HG03103 (cell line): Measurements from ENCODE around the gene CHST3.
"Not testable (repeated sequence)": the region's sequence is repeated elsewhere in the genome, so short reads cannot be mapped to it uniquely, and the experiment has no call there.

Source experiments
- ATAC-seq: cut with Tn5 transposase; IDR thresholded peaks from one replicate; pipeline ENCODE4 v1.9.1; 2021; ENCODE audit warnings: low read depth; ENCODE audit not compliant: unreplicated experiment

CHST3 gene

DNA sequence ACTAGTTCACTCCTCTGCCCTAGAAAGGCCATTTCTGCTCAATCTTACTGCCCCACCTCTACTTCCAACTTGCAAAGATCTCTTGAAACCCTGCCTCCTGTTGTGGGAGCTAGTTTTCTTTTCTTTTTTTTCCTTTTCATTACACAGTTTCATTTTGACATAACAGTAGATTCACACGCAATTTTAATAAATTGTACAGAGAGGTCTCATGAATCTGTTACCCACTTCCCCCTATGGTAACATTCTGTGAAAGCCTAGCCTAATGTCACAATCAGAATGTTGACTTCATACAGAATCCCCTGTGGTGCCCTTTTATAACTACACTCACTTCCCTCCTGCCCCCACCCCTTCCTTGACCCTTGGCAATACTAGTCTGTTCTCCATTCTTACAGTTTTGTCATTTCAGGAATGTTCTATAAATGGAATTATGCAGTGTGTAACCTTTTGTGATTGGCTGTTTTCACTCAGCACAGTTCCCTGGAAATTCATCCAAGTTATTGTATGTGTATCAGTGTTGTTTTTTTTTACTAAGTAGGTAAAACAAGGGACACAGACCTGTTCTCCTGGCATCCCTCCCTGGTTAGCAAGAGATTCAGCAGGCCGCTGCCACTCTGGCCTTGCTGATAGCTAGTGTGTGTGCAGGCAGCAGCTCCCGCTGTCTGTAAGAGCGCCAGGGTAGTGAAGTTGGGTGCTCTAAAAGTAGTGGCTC, 21.5 kb downstream of the CHST3 start:
- ATAC-seq: no peak

DNA sequence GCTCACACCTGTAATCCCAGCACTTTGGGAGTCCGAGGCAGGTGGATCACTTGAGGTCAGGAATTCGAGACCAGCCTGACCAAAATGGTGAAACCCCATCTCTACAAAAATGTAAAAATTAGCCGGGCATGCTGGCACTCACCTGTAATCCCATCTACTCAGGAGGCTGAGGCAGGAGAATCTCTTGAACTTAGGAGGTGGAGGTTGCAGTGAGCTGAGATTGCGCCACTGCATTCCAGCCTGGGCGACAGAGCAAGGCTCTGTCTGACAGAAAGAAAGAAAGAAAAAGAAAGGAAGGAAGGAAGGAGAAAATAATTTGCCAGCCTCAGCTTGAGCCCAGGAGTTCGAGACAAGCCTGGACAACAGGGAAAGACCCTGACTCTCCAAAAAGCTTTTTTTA, 24.7 kb downstream of the CHST3 start:
- ATAC-seq: not testable (repeated sequence)

DNA sequence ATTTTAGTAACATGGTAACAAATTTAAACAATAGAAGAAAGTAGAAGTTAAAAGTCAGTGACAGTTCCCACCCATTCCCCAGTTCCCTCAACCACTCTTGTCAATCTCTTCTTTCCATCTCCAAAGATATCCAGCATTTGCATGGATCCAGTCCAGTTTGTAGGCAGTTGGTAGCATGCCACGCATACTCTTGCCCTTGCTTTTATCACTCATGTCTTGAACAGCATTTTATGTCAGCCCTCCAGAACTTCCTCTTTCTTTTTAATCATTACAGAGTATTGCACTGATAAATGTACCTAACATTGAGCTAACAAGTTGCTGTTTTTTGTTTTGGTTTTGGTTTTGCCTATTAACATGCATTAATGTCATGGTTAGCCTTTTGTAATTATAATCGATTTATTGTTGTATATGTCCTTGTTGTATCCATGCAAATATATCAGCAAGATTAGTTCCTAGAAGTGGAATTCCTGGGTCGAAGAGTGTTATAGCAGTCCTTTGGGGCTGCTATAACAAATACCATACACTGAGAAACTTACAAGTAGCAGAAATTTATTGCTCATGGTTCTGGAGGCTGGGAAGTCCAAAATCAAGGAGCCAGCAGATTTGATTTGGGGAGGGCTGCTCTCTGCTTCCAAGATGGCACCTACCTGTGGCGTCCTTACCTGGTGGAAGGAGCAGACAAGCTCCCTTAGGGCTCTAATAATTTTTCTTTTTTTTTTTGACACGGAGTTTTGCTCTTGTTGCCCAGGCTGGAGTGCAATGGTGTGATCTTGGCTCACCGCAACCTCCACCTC, 25.7 kb downstream of the CHST3 start:
- no peak for ATAC-seq

DNA sequence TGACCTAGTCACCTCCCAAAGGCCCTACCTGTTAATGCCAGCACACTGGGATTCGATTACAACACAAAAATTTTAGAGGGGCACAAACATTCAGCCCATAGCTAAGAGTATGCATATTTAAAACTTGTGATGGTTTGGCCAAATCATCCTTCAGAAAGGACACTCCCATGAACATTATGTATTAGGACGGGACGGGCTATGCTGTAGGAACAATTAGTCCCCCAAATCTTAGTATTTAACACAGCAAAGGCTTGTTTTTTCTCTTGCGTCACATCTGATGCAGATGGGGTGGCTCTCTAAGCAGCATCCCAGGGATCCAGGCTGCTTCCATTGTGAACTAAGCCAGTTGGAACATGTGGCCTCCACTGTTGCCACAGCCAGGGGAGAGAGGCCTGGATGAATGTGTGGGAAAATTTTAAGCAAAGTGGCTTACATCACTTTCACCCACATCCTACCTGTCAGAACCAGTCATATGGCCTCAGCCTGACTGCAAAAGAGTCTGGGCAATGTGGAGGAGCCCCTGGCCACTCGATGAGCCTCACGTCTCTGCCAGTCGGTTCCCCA, 26.6 kb downstream of the CHST3 start:
- no peak for ATAC-seq

DNA sequence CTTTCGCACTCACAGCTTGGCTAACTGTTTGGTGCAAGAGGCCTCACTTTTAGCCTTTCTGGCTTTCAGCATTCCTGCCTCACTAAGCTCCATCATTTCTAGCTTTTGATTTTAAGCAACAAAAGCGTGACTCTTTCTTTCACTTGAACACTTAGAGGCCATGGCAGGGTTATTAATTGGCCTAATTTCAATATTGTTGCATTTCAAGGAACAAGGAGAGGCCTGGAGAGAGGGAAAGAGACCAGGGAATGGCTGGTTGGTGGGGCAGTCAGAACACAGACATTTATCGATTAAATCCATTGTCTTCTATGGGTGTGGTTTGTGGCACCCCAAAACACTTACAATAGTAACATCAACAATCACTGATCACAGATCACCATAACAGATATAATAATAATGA, 31.3 kb downstream of the CHST3 start:
- ATAC-seq: no peak

DNA sequence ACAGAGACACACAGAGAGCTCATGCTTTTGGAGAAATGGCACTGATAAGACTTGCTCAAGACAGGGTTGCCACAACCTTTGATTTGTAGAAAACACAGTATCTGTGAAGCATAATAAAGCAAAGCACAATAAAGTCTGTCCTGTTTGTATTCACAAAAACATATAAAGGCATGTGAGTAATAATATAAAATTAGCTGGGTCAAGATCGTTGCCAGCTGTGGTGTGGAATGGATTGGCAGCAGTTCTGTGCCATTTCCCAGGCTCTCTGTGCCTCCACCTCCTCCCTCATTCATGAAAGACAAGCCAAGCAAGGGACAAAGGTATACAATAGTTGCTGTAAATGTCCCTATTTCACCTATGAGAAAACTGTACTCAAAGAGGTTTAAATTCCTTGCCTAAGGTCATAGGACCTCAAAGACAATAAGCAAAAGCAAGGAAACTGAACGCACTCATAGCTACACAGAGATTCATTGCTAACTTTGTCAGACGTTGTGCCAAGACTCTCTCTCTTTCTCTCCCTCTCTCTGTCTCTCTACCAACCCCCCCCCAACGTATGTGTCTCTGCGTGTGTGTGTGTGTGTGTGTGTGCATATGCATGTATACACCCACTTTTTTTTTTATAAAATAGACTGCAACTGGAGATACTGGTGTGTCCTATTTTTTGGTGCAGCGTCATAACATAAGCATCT, 31.8 kb downstream of the CHST3 start:
- no peak for ATAC-seq

DNA sequence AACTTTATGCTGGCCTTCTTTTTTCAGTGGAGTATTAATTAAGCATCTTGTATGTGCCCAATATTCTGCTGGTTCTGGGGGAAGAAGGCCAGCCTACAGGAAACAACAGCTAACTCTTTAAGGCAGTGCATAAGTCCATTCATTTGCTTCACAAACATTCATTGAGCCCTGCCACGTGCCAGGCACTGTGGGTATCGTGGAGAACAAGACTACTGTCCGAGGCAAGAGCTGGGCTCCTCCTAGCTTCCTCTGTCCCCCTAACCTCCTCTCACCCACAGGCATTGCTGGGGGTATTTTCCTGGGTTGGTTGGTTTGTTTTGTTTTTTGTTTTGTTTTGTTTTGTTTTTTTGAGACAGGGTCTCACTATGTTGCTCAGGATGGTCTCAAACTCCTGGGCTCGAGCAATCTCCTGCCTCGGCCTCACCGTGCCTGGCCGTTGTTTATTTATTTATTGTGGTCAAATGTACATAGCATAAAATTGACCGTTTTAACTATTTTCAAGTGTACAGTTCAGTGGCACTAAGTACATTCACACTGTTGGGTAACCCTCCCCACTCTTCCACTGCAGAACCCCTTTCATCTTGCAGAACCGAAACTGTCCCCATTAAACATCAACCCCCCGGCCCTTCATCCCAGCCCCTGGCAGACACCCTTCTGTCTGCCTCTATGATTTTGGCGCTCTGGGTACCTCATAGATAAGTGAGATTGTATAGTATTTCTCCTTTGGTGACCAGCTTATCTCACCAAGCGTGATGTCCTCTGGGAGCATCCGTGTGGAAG, 32.6 kb downstream of the CHST3 start:
- ATAC-seq: no peak

DNA sequence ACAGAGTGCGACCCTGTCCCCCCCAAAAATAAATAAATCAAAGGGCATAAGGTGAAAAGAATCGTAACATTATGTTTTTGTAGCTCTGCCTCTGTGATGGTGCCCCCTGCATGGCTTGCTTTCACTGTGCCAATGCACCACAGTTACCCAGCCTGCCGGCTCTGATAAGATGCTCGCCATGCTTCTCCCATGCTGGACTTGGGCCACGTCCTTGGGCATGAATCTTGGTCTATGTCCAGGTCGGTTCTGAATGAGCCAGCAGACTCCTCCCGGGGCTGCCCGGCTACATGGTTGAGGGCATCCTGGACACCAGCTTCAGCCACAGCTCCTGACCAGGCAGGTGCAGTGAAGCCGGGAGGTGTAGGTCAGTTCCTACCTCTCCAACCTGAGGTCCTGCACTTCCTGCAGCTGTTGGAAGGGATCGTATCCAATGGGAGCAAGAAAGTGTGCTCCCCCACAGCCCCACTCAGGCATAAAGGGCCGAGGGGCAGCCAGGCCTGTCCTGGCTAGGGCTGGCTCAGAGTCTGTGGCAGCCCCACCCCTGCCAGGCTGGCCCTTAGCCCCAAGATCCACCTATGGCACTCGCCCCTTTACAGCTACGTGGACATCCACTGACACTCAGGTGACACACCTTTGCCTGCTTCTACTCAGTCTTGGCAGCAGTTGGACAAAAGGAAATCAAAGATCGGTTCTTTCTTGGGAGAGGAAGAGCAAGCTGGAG, 34.1 kb downstream of the CHST3 start:
- ATAC-seq: no peak

DNA sequence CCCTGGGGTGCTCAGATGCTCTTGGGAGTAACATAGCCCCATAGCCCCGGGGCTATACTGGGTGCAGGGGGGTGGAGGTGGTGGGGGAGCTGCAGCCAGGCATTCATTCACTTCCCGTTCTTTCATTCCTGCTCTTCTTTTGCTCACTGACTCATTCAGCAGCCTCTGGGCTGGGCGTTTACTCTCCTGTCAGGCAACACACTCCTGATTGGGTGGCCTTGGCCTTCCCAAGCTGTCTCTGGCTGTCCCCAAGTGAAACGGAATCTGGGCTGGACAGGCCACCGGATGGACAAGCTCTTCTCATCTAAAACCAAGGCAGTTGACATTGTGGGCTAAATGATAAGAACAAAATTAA, 34.6 kb downstream of the CHST3 start:
- no peak for ATAC-seq

DNA sequence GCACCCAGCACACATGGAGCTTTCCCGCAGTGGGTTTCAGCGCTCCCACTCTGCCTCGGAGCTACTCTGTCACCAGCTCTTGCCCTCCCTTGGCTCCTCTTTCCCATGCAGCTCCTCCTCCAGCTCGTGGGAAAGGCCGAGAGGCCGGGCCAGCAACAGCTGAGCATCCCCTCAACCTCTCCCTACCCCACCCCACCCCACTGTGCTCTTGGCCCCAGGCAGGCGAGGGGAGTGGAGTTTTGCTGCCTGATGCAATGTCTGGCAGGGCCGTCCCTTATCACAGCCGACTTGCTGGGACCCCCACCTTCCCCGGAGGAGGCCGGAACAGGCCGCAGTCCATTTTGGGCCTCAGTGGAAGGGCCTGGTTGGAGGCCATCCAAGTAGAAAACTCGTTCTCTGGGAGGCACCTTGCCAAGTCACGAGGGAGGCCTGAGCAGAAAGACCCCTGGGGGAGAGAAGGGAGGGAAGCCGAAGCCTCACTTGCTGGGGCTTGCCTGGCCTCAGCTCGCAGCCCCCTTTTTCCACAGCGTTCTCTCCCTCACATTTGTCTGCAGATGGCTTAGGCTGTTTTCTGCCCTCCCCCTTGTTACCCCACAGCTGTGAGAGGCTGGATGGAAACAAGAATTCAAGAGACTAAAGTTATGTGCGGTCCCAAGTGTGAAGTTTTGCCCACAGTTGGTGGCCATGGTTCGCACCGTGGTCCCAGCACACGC, 35.3 kb downstream of the CHST3 start:
- ATAC-seq: no peak

DNA sequence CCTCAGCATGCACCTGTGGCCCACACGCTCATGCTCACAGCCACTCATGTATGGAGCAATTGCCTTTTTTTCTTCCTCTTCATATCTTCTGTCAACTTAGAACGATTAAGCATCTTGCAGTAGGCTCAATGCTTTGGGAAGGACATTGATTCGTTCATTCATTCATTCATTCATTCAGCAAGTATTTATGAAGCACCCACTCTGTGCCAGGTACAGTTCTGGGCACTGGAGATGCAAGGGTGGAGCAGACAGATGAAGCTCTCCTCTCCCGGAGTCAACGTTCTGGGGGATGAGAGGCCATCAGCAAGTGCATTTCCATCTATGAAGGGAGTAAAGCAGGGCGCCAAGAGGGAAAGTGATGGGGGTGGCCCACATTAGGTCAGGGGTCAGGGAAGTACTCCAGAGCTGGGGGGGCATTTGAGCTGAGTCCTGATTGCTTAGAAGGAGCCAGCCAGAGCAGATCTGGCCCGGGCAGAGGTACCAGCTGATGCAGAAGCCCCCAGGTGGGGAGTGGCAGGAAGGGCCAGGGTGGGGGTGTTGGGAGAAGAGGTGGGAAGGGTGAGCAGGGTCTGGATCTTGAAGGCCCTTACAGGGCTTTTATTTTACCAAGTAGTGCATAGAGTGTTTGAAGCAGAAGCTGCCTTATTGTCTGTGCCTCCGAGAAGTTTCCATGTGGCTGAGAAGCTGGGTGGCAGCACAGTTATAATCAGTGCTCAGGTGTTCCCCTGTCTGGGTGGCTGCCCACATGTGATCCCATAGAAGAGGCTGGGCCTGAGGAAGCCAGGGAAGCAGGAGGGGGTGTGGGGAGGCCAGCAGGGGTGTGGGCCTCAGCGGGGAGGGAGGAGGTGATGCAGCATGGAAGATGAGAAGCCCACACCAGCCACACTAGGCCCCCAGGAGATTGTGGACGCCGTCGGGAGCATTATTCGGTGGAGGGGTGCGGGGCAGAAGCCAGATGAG, 36.2 kb downstream of the CHST3 start:
- no peak for ATAC-seq

DNA sequence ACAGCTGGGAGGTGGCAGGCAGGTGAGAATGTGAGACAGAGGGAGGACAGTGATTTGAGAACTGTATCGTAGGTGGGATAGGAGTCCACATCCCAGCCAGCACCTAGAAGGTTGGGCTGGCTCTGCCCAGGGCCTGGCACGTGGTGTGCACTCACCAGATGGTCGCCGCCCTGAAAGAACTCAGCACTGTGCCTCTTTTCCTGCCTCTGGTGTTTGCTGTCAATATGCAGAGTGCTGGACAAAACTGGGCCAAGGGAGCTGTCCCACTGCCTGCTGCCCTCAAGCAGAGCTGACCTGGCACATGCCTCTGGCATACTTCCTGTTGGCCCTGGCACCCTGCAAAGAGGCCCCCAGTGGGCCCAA, 36.8 kb downstream of the CHST3 start:
- no peak for ATAC-seq

DNA sequence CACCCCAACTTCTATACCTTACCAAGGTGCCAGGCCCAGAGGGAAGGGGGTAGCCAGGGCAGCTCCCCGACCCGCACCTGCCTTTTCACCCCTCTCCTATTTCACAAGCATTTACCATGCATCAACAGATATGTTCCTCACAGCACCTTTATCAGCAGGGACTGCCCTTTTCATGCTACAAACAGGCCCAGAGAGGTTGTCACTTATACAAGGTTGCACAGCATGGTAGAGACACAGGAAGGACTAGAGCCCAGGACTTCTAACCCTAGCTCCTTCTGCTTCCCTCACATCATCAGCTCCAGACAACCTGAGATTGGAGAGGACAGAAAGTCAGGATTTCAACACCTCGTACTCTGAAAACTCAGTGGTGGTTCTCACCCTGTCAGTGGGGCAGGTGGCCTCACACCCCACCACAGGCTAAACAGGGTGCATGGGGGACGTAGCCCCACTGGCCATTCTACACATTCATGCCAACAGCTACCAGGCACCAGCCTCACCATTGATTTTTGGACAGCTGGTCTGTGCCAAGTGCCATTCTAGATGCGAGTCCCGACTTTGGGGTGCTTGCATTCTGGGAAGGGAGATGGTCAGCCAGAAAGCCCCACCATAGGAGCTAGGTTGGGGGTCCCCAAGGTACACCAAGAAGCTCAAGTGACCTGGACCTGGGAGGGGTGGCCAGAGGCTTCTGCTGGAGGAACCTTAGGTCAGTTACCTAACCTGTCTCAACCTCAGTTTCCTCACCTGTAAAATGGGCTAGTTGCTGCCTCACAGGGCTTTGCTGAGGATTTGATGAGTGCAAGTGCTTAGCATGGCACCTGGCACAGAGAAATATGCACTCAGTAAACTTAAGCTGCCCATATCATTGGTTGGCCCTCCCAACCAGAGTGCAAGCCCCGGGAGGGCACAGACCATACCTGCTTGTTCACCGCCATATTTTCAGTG, 38.4 kb downstream of the CHST3 start:
- no peak for ATAC-seq

DNA sequence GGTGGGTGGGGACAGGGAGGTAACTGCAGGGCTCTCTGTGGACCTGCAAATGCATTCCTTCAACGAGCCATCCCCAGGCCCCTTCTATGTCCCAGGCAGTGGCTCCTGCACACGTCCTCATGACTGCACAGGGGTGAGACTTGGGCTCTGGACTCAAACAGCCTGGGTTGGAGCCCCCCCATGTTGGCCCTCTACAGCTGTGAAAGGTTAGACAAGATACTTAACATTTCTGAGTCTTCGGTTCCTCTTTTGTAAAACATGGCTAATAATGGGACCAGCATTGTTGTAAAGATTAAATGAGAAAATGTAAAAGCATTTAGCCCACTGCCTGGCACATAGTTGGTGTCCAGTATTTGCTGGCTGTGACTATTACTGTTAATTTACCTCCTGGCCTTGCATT, 41.8 kb downstream of the CHST3 start:
- ATAC-seq: no peak

DNA sequence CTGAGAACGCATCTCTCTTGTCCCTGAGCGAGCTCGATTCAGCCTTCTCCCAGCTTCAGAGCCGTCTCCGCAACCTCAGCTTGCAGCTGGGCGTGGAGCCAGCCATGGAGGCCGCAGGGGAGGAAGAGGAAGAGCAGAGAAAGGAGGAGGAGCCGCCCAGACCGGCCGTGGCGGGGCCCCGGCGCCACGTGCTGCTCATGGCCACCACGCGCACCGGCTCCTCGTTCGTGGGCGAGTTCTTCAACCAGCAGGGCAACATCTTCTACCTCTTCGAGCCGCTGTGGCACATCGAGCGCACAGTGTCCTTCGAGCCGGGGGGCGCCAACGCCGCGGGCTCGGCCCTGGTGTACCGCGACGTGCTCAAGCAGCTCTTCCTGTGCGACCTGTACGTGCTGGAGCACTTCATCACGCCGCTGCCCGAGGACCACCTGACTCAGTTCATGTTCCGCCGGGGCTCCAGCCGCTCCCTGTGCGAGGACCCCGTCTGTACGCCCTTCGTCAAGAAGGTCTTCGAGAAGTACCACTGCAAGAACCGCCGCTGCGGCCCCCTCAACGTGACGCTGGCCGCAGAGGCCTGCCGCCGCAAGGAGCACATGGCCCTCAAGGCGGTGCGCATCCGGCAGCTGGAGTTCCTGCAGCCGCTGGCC, 43.2 kb downstream of the CHST3 start:
- ATAC-seq: no peak

DNA sequence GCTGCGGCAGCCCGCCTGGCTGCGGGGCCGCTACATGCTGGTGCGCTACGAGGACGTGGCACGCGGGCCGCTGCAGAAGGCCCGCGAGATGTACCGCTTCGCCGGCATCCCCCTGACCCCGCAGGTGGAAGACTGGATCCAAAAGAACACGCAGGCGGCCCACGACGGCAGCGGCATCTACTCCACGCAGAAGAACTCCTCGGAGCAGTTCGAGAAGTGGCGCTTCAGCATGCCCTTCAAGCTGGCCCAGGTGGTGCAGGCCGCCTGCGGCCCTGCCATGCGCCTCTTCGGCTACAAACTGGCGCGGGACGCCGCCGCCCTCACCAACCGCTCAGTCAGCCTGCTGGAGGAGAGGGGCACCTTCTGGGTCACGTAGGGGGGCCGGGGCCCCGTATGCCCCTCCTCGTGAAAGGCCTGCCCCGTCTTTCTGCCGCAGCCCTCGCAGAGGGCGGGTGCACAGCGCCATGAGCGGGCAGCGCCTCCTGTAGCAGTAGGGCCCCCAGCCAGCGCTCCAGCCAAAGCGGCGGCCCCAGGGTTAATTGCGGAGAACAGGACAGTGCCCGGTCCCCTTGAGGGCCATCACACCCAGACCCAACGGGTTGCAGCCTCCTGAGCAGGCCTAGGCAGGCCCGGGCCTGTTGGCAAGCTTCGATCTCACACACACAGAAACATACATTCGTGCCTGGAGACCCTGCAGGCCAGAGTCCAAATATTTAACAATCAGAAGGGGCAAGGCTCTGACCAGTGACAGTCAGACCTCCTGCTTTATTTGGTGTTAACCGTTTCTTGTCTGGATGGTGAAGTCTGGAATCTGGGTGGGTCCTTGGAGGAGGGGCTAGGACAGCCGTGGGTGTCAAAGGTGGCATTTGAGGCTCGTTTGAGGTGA, 44.1 kb downstream of the CHST3 start:
- ATAC-seq: no peak
